AG10803 (cell line): ENCODE measurements around the gene LMO7.
A peak's percentile ranks its signal among the peaks of the same experiment; 100 is the strongest.

Experiments used
- DNase-seq: peaks from one replicate; pipeline ENCODE4 v3.0.0; 2010; ENCODE audit warnings: low read depth
- H3K4me3 ChIP-seq: 2 replicates; pipeline ENCODE4 v1.5.1; 2011; ENCODE audit warnings: mild to moderate bottlenecking, low read length, control low read depth
- TF ChIP-seq, protein P1 (sequence below): conservative IDR thresholded peaks from 2 replicates; pipeline ENCODE4 v1.5.1; 2011; ENCODE audit warnings: mild to moderate bottlenecking, low read length, control low read depth, inconsistent platforms

The LMO7 gene

DNA sequence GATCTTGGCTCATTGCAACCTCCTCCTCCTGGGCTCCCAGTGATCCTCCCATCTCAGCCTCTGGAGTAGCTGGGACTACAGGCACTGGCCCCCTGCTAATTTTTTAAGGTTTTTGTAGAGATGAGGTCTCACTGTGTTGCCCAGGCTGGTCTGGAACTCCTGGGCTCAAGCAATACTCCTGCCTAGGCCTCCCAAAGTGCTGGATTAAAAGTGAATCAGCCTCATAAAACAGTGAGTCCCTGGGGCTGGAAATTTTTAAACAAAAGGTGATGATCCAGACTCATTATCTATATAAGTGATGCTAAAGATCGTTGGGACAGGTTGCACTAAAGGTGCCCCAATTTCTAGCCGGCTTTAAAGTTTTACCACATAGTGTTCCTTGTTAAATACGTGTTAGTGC is 112.7 kb downstream of the LMO7 start:
- H3K4me3 ChIP-seq, result no peak overlapping the region
- DNase-seq, result no peak
- TF ChIP-seq, protein P1, sequence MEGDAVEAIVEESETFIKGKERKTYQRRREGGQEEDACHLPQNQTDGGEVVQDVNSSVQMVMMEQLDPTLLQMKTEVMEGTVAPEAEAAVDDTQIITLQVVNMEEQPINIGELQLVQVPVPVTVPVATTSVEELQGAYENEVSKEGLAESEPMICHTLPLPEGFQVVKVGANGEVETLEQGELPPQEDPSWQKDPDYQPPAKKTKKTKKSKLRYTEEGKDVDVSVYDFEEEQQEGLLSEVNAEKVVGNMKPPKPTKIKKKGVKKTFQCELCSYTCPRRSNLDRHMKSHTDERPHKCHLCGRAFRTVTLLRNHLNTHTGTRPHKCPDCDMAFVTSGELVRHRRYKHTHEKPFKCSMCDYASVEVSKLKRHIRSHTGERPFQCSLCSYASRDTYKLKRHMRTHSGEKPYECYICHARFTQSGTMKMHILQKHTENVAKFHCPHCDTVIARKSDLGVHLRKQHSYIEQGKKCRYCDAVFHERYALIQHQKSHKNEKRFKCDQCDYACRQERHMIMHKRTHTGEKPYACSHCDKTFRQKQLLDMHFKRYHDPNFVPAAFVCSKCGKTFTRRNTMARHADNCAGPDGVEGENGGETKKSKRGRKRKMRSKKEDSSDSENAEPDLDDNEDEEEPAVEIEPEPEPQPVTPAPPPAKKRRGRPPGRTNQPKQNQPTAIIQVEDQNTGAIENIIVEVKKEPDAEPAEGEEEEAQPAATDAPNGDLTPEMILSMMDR, result no peak

DNA sequence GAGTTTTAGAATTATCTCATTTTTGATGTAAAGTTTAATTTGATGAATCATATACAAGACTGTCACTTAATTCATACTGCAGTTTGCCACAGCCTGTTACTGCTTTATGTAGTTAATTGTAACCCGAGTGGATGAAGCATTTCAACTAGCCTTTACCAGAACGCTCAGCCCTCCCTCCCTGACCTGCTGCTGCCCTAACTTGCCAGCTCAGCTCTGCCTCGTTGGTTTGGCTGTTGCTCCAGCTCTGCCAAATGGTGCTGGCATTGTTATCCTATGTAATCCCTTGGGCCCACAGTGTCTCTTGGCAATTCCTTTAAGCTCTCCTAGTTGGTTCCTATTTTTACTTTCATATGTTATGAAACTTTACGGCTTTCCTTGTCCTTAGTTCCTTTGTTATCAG is 113.3 kb downstream of the LMO7 start:
- TF ChIP-seq, protein P1, result no peak
- peak; percentile 67 for DNase-seq
- no peak overlapping the region for H3K4me3 ChIP-seq

DNA sequence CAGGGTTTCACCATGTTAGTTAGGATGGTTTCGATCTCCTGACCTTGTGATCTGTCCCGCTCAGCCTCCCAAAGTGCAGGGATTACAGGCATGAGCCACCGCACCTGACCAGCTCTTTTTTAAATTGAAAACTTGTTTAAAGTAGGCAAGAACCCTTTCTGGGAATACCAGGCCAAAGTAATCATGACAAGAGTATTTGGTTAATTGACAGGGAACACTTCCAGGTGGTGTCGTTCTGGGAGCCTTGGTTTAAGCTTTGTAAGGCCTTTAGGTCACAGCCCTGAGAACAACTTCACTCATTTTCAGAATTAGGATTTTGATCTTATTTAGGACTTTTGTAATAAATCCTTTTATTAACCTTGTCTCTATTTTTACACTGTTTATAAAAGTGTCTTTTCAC is 115.2 kb downstream of the LMO7 start:
- no peak for DNase-seq
- H3K4me3 ChIP-seq, result no peak overlapping the region
- TF ChIP-seq, protein P1, result no peak

DNA sequence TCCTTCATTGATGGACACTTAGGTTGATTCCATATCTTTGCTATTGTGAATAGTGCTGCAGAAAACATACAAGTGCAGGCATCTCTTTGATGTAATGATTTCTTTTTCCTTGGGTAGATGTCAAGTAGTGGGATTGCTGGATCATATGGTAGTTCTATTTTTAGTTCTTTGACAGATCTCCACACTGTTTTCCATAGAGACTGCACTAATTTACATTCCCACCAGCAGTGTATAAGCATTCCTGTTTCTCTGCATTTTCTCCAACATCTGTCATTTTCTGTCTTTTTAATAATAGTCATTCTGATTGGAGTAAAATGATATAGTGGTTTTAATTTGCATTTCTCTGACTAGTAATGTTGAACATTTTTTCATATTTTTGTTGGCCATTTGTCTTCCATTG is 116.7 kb downstream of the LMO7 start:
- H3K4me3 ChIP-seq, result no peak overlapping the region
- TF ChIP-seq, protein P1, result no peak

DNA sequence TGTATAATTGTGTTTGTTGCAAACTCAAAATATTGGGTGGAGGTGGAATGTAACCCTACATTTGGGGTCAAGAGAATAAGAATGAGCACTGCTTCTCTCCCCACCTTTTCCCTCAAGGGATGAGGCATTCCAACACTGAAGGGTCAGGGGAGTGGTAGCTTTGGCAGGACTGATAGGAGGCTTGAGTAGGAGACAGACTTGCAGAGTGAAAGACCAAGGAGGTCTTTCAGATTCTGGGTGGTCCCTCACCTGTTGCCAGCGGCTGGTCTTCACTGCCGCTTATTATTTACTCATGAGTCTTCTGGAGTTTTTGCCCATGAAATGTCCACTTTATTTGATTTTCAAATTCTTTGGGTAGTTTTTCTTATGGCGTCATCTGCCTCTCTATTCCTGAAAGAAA is 118.8 kb downstream of the LMO7 start:
- H3K4me3 ChIP-seq, result no peak overlapping the region
- DNase-seq, result no peak
- TF ChIP-seq, protein P1, result no peak

More for the DNA sequence above, 116.7 kb downstream of the LMO7 start:
- DNase-seq, result no peak

DNA sequence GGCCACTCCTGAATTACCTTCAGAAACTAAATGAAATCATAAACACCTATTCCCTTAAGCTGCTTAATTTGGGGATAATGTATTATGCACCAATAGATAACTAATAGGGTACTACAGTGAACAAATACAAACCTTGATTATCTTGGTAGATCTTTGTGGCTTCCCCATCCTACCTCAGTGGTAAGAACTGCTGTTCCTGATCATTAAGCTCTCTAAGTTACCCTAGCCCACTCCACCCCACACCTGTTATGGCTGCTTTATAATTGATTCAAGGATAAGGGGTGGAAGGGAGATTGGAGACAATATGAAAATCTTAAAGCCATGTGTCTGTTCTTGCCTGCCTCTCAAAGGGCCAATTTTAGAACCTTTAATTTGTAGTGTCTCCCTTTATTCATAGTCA is 121.2 kb downstream of the LMO7 start:
- TF ChIP-seq, protein P1, result no peak
- DNase-seq, result no peak

DNA sequence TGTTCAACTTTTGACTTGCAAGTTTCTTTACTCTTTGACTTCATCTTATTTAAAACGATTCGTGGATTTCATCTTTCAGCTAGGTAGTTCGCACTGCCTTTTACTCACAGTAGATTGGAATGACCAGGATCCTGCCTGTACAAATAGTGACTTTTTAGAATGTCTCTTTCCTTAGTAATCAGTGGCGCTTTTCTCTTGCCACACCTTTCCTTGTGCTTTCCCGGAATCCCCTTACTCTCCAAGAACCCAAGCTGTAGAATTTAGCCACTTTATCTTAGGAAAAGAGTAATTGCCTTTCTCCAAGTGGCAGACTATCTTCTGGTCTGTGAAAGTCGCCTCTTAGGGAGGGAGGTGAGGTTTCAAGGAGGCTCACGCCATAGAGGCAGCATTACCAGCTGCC is 123.4 kb downstream of the LMO7 start:
- no peak for DNase-seq
- no peak overlapping the region for H3K4me3 ChIP-seq
- TF ChIP-seq, protein P1, result no peak

More for the DNA sequence above, 121.2 kb downstream of the LMO7 start:
- H3K4me3 ChIP-seq, result no peak overlapping the region
